Cerebellar nuclear complex (tissue), 1 donor: ENCODE measurements around the gene PAPOLB.
A peak's percentile ranks its signal among the peaks of the same experiment; 100 is the strongest.

Experiments used
- DNase-seq, 2 experiments: peaks; one replicate each; lab custom pipeline; 2025; lab: John Stamatoyannopoulos, UW

The PAPOLB gene

DNA sequence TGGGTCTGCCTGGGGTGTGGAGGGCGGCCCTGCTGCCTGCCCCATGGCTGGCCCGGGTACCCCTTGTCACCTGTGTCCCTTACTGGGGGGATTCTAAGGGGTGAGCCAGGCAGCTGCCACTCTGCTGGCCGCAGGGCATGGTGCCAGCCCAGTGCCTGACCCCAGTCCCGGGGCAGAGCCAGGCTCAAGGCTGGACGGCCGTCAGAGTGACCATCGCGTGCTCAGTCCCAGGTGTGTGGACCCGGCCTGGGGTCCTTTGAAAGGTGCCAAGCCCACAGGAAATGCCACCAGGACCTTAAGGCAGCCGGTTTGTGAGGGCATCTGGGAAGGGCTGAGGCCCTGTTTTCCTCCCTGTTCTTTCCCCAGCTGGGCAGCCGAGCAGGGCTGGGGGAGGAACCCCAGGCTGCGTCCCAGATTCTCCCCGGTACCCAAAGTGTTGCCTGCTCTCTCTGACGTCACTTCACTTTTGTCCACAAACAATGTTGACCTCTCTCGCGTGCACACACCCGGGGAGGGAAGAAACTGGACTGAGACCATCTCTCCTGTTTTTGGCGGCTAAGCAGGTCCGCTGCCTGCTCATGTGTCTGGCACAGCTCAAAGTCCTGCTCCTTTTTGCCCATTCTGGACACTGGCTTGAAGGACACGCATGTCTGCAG, 37.6 kb downstream of the PAPOLB start:
- no peak for DNase-seq

DNA sequence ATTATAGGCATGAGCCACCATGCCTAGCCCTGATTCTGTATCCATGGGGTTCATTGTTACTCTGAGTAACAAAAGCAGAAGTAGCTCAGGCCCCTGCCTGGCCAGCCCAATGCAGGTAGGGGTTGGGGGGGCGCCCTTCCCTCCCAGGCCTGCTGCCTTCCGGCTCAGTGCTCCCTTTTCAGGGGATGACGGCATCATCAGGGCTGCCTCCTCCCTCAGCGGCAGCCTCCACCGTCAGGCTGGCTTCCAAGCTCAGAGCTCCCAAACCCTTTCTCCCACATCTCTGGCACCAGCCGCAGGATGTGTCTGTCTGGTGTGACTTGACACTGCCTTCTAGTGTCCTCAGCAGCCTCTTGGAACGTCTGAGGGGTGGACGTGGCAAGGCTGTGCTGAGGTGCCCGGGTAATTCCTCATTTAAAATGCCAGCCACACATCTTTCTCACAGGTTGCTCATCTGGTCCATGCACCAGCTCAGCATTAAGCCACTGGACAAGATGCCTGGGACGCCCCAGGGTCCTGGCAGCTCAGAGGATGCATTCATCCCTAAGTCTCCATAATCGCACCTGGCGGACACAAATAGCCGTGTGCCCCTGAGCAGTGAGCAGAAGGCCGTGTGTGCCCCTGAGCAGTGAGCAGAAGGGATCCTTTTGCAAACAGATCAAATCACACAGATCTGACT, 38.2 kb downstream of the PAPOLB start:
- peak in 1 of 2 experiments; percentile 45 for DNase-seq

DNA sequence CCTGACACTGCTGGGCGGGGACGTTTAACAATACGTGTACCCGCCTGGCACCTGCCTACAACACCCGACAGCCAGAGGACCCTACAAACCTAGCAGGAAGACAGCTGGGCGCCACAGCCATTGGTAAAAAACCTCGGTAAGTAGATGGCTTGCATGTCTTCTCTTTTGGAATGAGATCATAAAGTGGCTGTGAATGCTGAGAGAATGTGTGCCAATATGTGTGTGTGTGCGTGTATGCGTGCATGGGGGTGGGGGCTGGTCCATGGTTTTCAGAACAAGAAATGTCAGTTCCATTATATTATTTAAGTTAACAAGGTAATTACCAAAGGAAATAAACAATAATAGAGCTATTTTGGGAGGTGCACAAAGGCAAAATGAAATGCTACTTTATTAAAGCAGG, 39.2 kb downstream of the PAPOLB start:
- no peak for DNase-seq

DNA sequence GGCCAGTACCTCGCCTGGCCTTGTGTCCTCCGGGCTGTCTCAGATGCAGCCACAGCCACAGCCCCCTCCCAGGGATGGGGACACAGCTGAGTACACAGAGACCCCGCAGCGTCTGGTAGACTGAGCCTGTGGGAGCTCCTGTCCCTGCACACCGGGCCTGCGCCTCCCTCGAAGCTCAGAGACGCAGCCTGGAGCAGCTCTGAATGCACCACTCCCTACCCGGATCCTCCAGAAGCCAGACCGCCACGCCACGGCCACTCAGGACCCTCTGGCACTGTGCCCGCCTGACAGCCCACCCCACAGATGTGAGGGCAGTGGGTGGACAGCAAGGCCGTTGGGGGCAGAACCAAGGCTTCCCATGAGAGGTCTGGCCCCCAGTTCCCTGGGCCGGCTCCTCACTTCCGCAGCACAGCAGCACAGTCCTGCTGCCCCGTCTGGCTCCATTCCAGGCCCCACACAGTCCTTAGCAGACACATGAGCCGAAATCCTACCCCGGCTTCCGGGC, 40.8 kb downstream of the PAPOLB start:
- DNase-seq, result no peak

DNA sequence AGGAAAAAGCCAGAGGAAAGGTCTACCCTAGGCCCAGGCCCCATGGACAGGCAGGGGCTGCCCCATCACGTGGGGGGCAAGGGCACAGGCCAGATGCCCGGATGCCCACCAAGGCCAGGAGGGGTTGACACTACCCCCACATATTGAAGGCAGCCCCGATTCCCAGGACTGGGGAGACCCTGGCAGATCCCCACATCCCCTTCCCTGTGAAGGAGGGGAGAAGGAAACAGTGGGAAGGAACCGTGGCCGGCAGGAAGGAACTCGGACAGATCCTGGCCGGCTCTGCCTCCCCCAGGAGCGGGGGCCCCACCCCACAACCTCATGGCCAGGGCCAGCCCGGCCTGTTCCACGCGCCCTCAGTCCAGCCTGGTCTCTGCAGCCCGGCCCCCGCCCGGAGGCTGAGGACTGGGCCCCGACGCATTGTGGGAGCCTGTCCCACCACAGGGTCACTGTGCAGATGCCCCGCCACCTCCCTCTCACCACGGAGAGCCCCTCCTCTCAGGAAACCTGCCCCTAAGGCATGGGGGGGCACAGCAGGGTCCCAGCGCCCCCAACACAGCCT, 41.3 kb downstream of the PAPOLB start:
- no peak for DNase-seq

DNA sequence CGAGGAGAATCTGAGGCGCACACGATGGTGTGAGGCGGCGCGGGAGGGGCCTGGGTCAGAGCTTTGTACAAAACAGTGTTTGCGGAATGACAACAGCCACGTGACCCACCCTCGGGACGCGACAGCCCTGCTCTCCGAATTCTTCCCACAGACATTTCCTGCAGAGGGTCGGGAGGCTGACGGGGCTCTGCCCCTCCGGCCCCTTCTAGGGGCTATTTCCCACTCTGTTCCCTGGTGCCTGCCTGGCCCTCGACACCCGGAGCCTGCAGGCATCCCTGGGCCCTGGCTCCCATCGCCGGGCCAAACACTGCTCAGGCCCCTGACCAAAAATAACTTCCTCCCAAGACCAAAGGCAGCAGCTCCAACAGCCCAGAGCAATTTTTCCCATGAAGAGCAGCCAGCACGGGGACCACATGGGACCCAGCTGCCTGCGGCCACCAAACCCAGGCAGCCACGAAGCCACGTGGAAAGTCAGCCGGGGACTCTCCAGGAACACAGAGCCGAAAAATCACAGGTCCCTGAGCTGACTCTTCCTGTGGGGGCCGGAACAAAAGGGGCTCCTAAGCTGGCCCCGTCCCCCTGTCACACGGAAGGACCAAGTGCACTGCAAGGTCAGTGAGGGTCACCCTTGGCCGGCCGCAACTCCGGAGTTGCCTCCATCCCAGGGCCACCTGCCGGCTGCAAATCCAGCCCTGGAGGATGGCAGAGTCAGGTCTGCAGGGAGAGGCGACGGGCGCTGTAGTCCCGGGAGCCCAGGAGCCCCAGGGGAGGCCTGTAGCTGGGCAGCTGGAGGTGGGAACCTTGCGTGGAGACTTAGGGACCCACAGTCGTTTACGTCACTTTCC, 42.0 kb downstream of the PAPOLB start:
- DNase-seq, result no peak

DNA sequence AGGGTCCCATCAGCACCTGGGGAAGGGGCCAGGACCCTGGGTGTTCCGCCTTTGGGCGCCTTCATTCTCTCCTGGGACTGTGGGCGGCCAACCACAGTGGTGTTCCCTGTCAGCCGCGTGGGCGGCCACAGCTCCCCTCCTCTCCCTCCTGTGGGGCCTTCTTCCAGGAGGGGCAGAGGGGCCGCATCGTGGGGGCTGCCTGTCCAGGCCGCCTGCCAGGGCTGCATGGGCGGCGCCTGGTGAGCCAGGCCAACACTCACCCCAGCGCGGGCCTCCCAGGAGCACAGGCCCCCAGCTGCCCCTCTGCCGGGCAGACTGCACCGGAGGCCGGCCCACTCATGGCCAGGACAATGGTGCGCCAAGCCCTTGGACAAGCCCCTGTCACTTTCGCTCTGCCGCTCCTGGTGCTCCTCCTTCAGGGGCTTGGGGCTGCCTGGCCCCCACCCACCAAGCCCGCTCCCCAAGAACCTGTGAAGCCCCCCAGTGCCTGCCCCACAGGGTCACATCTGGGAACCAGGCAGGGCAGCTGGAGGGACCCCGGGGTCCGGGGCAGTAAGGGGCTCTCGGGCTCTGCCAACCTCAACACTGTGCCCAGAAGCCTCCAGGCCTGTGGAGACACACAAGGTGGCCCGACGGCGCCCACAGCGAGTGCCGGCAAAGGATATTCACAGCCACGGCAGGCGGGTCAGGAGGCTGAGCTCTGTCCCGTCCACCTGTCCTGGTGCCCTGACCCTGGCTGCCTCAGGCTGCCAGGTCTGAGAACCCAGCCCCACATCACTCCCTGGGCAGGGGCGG, 43.6 kb downstream of the PAPOLB start:
- DNase-seq, result no peak

DNA sequence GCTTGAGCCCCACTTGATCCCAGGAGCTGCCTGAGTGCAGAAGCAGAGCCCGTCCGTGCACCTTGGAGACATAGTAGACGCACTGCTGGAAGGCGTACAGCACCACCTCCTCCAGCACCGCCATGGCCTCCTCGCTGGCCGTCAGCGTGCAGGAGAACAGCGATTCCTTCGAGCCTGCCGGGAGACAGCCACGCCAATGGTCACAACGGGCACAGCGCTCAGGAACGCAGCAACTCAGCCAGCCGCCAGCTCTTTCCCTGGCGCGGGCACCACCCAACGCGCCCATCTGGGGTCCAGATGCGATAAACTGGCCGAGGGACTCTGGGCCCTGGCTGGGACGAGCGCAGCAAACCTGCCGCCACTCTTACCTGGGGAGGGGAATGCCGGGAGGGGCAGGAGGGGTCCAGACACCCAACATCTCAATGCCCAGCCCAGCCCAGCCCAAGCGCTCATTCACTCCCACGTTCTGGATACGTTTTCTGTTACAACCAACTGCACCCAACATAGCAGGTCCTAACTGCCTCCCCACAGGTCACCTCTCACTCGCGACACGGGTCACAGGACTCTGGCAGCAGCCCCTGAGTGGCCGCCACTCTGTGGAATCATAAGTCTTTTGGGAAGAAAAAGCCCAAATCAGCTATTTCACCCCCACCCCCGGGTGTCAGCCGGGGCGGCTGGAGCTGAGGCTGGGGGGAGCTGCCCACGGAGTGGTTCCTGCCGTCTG, 44.5 kb downstream of the PAPOLB start:
- no peak for DNase-seq

DNA sequence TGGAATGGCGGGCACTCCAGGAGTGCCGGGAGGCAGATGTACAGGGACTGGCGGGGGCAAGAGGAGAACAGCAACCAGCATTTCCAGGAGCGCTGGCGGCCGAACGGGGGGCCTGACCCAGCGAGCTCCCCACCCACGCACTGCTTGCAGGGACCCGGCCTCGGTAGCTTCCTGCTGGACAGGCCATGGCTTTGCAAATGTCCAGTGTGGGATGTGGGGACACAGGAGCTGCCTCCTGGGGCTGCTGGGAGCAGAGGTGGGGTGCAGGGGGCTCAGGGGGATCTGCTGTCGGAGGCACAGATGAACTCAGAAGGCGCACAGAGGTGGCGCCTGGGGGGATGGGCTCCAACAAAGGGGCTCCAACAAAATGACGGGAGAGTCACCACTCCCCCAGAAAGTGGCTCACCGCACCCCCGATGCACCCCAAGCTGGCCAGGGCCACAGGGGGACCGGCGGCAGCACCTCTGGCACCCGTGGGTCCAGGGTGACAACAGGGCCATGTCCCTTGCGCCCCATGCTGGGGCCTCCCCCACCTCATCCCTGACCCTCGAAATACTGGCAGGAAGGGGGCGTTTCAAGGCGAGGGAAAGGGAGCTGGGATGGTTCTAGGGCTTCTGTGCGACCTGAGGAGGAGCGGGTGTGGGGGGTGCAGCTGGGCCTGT, 45.3 kb downstream of the PAPOLB start:
- no peak for DNase-seq

DNA sequence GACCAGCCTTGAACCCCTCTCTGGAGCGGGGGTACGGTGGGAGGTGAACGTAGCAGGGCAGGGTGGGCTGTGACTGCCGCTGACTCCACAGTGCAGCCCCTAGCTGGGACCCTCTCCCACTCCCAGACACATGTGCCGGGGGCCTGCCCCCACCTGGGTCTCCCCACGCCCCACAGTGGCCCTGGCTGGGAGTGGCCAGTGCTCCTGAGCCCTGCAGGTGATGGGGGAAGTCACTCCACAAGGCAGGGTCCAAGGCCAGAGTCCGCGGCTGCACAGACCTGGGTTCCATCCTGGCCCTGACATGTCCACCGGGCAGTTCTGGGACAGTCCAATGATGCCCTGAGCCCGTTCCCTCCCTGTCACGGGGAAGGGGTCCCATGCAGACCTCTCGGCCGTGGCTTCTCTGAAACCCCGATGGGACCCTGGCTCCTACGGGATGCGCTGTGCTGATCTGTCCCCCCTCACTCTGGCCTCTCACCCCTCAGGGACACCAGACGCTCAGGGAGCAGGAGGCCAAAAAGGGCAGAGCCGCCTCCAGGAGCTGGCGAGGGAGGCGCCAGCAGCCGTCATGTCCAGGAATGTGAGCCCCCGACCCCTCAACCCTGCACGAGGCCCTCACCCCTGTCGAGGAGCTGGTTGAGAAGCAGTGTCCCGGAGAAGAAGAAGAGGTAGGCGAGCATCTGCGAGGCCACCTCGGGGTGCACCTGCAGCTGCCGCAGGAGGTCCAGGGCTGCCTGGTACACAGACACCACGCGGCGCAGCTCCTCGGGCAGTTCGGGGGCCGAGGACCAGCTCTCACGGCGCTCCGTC, 46.0 kb downstream of the PAPOLB start:
- DNase-seq, result no peak

DNA sequence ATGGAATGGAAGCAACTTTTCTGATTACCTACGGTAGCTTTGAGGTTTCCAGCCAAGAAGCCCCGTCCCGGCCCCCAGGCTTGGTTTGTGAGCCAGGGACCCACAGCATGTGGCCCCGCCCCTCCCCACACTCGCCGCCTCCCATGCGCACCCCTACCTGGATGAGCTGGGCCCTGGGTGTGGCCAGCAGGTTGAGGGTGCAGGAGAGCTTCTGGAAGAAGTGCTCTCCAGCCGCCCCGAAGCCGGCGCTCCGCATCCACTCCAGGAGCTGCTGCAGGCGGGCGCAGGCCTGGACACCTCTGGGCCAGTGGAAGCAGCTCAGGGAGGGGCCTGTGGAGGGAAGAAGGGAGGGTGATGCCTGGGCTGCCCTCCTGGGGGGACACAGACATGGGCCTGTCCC, 46.7 kb downstream of the PAPOLB start:
- no peak for DNase-seq

DNA sequence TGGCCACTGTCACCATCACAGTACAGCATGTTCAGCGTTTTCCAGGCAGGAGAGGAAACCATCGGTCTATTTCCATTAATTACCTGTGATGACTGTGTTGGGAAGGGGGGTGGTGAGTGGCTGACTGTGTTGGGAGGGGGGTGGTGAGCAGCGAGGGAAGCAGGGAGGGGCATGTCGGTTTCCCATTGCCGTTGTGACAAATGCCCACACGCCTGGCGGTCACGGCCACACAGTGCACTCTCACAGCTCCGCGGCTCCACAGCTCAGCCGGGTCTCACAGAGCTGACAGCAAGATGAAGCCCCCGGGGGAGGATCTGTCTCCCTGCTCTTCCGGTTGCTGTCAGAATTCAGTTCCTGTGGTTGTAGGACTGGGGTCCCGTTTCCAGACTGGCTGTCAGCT, 47.4 kb downstream of the PAPOLB start:
- no peak for DNase-seq

DNA sequence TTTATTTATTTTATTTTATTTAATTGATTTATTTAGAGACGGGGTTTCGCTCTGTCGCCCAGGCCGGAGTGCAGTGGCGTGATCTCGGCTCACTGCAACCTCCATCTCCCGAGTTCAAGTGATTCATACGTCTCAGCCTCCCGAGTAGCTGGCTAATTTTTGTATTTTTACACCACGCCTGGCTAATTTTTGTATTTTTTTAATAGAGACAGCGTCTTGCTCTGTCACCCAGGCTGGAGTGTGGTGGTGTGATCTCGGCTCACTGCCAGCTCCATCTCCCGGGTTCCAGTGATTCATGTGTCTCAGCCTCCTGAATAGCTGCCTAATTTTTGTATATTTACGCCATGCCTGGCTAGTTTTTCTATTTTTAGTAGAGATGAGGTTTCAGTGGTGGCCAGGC, 52.2 kb downstream of the PAPOLB start:
- no peak for DNase-seq

DNA sequence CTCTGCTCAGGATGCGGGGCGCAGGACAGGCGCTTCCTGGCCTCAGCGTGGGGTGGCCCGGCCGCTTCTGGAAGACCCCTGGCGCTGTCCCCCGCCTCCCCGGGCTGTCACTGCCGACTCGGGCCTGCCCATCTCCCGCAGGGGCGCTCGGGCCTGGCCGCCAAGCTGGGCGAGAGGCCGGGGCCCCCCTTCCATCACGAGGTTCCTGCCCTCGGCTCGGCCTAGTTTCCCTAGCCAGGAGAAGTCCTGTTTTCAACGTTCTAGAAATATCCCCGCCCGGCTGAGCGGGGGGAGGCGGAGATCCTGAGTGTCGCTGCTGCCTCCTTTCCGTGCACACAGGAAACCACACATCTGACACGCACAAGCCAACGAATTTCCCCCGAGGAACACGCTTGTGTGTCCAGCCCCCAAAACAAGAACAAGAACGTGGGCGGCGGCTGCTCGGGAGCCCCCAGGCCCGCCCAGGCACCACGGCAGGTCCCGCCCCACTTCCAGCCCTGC, 52.7 kb downstream of the PAPOLB start:
- no peak for DNase-seq

DNA sequence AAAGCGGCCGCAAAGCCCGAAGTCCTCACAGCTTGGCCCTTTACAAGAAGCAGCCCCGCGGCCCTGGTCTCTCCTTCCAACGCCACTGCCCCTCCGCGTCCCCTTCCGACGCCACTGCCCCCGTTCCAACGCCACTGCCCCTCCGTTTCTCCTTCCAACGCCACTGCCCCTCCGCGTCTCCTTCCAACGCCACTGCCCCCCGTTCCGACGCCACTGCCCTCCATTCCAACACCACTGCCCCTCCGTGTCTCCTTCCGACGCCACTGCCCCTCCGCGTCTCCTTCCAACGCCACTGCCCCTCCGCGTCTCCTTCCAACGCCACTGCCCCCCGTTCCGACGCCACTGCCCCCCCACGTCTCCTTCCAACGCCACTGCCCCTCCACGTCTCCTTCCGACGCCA, 53.3 kb downstream of the PAPOLB start:
- DNase-seq, result no peak

DNA sequence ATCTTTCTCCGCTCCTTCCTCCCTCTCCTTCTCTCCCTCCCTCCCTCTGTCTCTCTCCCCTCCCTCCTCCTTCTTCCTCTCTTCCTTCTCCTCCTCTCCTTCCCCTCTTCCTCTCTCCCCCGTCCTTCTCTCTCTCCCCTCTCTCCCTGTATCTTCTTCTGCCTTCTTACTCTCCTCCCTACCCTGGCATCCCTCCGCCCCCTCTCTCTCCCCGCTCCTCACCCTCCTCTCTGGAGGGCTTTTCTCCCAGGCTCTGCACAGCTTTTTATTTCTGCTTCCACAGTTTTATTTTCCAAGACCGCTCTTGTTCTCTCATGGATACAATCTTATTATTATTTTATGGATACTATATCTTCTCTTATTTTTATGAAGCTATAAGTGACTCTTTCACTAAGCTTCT, 53.8 kb downstream of the PAPOLB start:
- DNase-seq, result no peak
